SK-N-MC (cell line): ENCODE measurements around the gene MYRFL.

ENCODE experiments used
- EZH2 ChIP-seq: fragments of 200-600 bp; sonication (generic); IDR thresholded peaks from one replicate; pipeline ENCODE4 v1.6.1; 2017; ENCODE audit warnings: antibody characterized with exemption
- FOXP2 ChIP-seq: optimal IDR thresholded peaks from 2 replicates; pipeline ENCODE3; 2011; ENCODE audit warnings: mild to moderate bottlenecking, moderate library complexity; ENCODE audit not compliant: insufficient read depth; ENCODE audit errors: extremely low read length, control extremely low read depth
- POLR2AphosphoS5 ChIP-seq: IDR thresholded peaks from 2 replicates; pipeline ENCODE4 v1.6.1; 2012; ENCODE audit warnings: mild to moderate bottlenecking, low read depth, low read length, borderline replicate concordance

- TF ChIP-seq EZH2 = no peak
- no peak for TF ChIP-seq POLR2AphosphoS5
- TF ChIP-seq FOXP2 = no peak
Measured at GRCh38 chr12:69919495-69919894, 94.5 kb downstream of the MYRFL start.
